Natural killer cell (primary cell): ENCODE data around the gene MAP4K5. TPM values are rescaled to one million over a fixed set of nuclear protein-coding genes. Genes with fewer than 3 reads are reported as not detected.
"Not testable (repeated sequence)": the region's sequence is repeated elsewhere in the genome, so short reads cannot be mapped to it uniquely, and the experiment has no call there.

Experiments
- ATAC-seq, 3 donors: fragments of 150-1000 bp in 2 of 3; fragments of 200-7000 bp in 1 of 3; cut with Tn5 transposase; 1 replicate in 1 of 3; 2 replicates in 2 of 3; pipeline ENCODE4 v1.10.0; 2021; ENCODE audit warnings: mild to moderate bottlenecking in 2 of 3, moderate library complexity in 2 of 3
- DNase-seq, 2 donors: peaks; one replicate each; pipeline versions ENCODE4 v3.0.0 to v3.0.0-alpha.2; 2013 to 2021; ENCODE audit warnings: mixed read lengths in 1 of 2
- H3K27ac ChIP-seq: one replicate; pipeline ENCODE4 v1.5.1; 2013; ENCODE audit warnings: mild to moderate bottlenecking, low read length
- H3K27me3 ChIP-seq: one replicate; pipeline ENCODE4 v1.6.1; 2013; ENCODE audit warnings: low read length; ENCODE audit not compliant: control insufficient read depth, insufficient read depth
- H3K36me3 ChIP-seq: one replicate; pipeline ENCODE4 v1.6.1; 2013; ENCODE audit warnings: low read length; ENCODE audit not compliant: control insufficient read depth, insufficient read depth
- H3K4me1 ChIP-seq: one replicate; pipeline ENCODE4 v1.6.1; 2013; ENCODE audit warnings: low read length; ENCODE audit not compliant: control insufficient read depth, insufficient read depth
- H3K4me3 ChIP-seq: one replicate; pipeline ENCODE4 v1.5.1; 2013; ENCODE audit warnings: low read length
- H3K9me3 ChIP-seq: one replicate; pipeline ENCODE4 v1.6.1; 2013; ENCODE audit warnings: low read length; ENCODE audit not compliant: control insufficient read depth, insufficient read depth
- H3K27ac Mint-ChIP-seq, 2 donors: one replicate each; pipeline ENCODE4 v1.8.0; 2022; ENCODE audit warnings: mild to moderate bottlenecking in 2 of 2, mixed read lengths in 2 of 2, moderate library complexity in 1 of 2
- H3K27me3 Mint-ChIP-seq, 2 donors: one replicate each; pipeline ENCODE4 v1.8.0; 2022; ENCODE audit warnings: low read depth in 2 of 2, mixed read lengths in 2 of 2
- H3K36me3 Mint-ChIP-seq: one replicate; pipeline ENCODE4 v1.8.0; 2022; ENCODE audit warnings: mixed read lengths
- H3K4me1 Mint-ChIP-seq, 2 donors: one replicate each; pipeline ENCODE4 v1.8.0; 2022; ENCODE audit warnings: mixed read lengths in 2 of 2
- H3K4me3 Mint-ChIP-seq: one replicate; pipeline ENCODE4 v1.8.0; 2022; ENCODE audit warnings: mild to moderate bottlenecking, moderate library complexity, mixed read lengths
- H3K9me3 Mint-ChIP-seq, 2 donors: one replicate each; pipeline ENCODE4 v1.8.0; 2022; ENCODE audit warnings: mixed read lengths in 2 of 2
- WGBS: methylation state at CpG from one replicate; pipeline ENCODE4 v1.1.7; 2013; ENCODE audit warnings: missing lambda C conversion rate; ENCODE audit not compliant: insufficient coverage; 5-methylcytosine and 5-hydroxymethylcytosine counted together
- intact Hi-C: fragments of 100-400 bp; cut with micrococcal nuclease; formaldehyde crosslinking; loops from one replicate; pipeline ENCODE4 v1.14.2; 2022
- total RNA-seq, 4 donors: library from RNA; stranded (reverse); fragments of 120-200 nt in 1 of 4; gene quantifications; one replicate each; pipeline versions ENCODE4 v1.2.3 to v1.2.4, GENCODE V29; 2013 to 2022
- TF ChIP-seq, protein P1 (sequence below): fragments of 200-600 bp; IDR thresholded peaks from one replicate; pipeline ENCODE4 v1.8.0; 2022; ENCODE audit warnings: antibody characterized with exemption

Gene MAP4K5
- total RNA-seq, 3 donors from 2014 or later (not counting 1 experiment from before 2014, with no cell fraction given): 63.3 to 74.6 (median 65.9) TPM

DNA sequence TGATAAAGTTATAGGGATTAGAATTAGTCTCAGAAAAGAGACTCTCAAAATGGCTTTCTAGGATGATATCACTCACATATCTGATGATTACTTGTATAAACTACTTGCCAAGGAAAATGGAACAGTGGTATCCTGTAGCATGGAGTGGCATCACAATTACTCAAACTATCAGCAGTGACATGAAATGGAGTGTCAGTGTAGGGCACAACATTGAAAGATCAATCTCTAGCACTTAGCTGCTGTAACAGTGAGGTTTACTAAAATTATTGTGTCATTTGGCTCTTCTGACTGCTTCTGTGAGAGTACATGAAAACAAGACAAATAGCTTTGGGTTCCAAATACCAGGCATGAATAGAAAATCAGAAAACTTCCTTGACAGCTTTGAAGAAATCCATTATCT lies 6.7 kb upstream of the MAP4K5 start:
- no peaks in the 10 kb centered on the region for H3K9me3 Mint-ChIP-seq
- TF ChIP-seq, protein P1, sequence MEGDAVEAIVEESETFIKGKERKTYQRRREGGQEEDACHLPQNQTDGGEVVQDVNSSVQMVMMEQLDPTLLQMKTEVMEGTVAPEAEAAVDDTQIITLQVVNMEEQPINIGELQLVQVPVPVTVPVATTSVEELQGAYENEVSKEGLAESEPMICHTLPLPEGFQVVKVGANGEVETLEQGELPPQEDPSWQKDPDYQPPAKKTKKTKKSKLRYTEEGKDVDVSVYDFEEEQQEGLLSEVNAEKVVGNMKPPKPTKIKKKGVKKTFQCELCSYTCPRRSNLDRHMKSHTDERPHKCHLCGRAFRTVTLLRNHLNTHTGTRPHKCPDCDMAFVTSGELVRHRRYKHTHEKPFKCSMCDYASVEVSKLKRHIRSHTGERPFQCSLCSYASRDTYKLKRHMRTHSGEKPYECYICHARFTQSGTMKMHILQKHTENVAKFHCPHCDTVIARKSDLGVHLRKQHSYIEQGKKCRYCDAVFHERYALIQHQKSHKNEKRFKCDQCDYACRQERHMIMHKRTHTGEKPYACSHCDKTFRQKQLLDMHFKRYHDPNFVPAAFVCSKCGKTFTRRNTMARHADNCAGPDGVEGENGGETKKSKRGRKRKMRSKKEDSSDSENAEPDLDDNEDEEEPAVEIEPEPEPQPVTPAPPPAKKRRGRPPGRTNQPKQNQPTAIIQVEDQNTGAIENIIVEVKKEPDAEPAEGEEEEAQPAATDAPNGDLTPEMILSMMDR: no peak
- Histone ChIP-seq H3K36me3 (no peaks in the 10 kb centered on the region), H3K9me3 (no peaks in the 10 kb centered on the region), H3K27me3 (no peaks in the 10 kb centered on the region), H3K4me1 (peaks cover 3% of the 10 kb centered on the region), H3K27ac (no peak overlapping the region), H3K4me3 (no peak overlapping the region)
- H3K36me3 Mint-ChIP-seq: no peaks in the 10 kb centered on the region
- no peak overlapping the region for H3K27ac Mint-ChIP-seq
- H3K4me1 Mint-ChIP-seq: peaks cover 8 to 11% of the 10 kb centered on the region in 2 donors
- no peak for ATAC-seq
- no peak overlapping the region for H3K4me3 Mint-ChIP-seq
- DNase-seq: no peak
- intact Hi-C loops: no loop called here
- peaks cover 3 to 12% of the 10 kb centered on the region in 2 donors for H3K27me3 Mint-ChIP-seq

DNA sequence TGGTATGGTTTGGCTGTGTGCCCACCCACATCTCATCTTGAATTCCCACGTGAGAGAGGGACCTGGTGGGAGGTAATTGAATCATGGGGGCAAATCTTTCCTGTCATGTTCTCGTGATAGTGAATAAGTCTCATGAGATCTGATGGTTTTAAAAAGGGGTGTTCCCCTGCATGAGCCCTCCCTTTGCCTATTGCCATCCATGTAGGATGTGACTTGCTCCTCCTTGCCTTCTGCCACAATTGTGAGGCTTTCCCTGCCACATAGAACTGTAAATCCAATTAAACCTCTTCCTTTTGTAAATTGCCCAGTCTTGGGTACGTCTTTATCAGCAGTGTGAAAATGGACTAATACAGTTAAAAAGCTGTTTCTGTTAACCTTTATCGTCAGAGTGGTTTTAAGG lies 5.7 kb upstream of the MAP4K5 start:
- H3K4me3 ChIP-seq, H3K27me3 ChIP-seq, H3K9me3 Mint-ChIP-seq, H3K36me3 Mint-ChIP-seq, H3K36me3 ChIP-seq, H3K4me1 ChIP-seq, H3K27ac ChIP-seq, intact Hi-C loops, H3K9me3 ChIP-seq, H3K4me3 Mint-ChIP-seq, ATAC-seq, H3K27ac Mint-ChIP-seq, DNase-seq: not testable (repeated sequence)
- 83% methylated on average over 3 of the region's 4 CpGs for WGBS
- Mint-ChIP-seq H3K27me3 (peaks cover 3 to 12% of the 10 kb centered on the region in 2 donors), H3K4me1 (peaks cover 12 to 14% of the 10 kb centered on the region in 2 donors)

DNA sequence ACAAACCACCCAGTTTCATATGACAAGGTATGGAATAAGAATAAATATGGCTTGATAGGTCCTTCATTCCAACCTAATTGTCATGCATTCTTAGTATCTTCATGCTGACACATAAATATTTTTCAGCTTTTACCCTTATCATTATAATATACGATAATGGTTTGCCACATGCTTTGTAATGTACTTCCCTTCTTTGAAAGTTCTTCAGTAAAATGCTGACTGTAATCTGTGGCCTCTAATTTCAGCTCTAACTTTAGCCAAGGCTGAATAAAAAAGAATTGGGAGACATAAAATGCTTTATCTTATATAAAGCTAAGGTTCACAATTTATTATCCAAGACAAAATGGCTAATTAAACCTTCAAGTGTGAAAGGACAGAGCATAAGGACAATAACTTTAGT lies 2.6 kb upstream of the MAP4K5 start:
- H3K4me1 Mint-ChIP-seq: peaks cover 28 to 30% of the 10 kb centered on the region in 2 donors
- H3K27me3 ChIP-seq: no peaks in the 10 kb centered on the region
- 57% methylated on average over 1 of the region's 1 CpG for WGBS
- H3K36me3 Mint-ChIP-seq: no peaks in the 10 kb centered on the region
- H3K9me3 ChIP-seq: no peaks in the 10 kb centered on the region
- H3K27ac Mint-ChIP-seq: no peak overlapping the region
- H3K4me1 ChIP-seq: peaks cover 7% of the 10 kb centered on the region
- no peak overlapping the region for H3K4me3 ChIP-seq
- TF ChIP-seq, protein P1: no peak
- intact Hi-C loops: loop anchor here (5.0 kb wide), 2 partner anchors 193 to 668 kb away; no protein-coding TSS in a partner anchor
- ATAC-seq: no peak
- peaks cover 3 to 12% of the 10 kb centered on the region in 2 donors for H3K27me3 Mint-ChIP-seq
- no peaks in the 10 kb centered on the region for H3K9me3 Mint-ChIP-seq
- no peak overlapping the region for H3K4me3 Mint-ChIP-seq
- DNase-seq: no peak
- H3K36me3 ChIP-seq: no peaks in the 10 kb centered on the region
- no peak overlapping the region for H3K27ac ChIP-seq

DNA sequence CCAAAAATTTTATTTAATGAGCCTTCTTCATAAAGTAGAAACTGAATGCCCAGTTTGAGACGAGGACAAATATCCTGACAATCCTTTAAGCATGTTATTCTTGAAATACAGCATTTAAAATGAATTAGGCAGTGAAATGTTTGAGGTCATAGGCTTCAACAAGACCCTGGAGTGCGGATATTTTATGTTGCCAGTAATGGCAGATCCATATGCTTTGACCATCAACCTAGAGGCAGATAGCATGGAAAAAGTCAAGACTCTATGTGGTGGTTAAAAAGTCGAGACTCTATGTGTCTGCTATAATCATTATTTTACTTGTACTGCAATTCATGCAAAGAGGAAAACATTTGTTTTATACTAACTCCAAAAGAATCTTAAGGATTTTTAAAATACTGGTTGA lies 2.0 kb upstream of the MAP4K5 start:
- peaks cover 34 to 36% of the 10 kb centered on the region in 2 donors for H3K4me1 Mint-ChIP-seq
- 98% methylated on average over 2 of the region's 3 CpGs for WGBS
- Histone ChIP-seq H3K27ac (no peak overlapping the region), H3K9me3 (no peaks in the 10 kb centered on the region), H3K36me3 (no peaks in the 10 kb centered on the region), H3K4me1 (peaks cover 7% of the 10 kb centered on the region), H3K27me3 (no peaks in the 10 kb centered on the region), H3K4me3 (no peak overlapping the region)
- ATAC-seq: no peak
- H3K27ac Mint-ChIP-seq: no peak overlapping the region
- no peak for DNase-seq
- no peaks in the 10 kb centered on the region for H3K36me3 Mint-ChIP-seq
- intact Hi-C loops: loop anchor here (5.0 kb wide), 2 partner anchors 192 to 667 kb away; no protein-coding TSS in a partner anchor
- no peak overlapping the region for H3K4me3 Mint-ChIP-seq
- H3K27me3 Mint-ChIP-seq: peaks cover 3 to 12% of the 10 kb centered on the region in 2 donors
- TF ChIP-seq, protein P1: no peak
- H3K9me3 Mint-ChIP-seq: no peaks in the 10 kb centered on the region
